Measurements from ENCODE around the gene VARS1.

DNA sequence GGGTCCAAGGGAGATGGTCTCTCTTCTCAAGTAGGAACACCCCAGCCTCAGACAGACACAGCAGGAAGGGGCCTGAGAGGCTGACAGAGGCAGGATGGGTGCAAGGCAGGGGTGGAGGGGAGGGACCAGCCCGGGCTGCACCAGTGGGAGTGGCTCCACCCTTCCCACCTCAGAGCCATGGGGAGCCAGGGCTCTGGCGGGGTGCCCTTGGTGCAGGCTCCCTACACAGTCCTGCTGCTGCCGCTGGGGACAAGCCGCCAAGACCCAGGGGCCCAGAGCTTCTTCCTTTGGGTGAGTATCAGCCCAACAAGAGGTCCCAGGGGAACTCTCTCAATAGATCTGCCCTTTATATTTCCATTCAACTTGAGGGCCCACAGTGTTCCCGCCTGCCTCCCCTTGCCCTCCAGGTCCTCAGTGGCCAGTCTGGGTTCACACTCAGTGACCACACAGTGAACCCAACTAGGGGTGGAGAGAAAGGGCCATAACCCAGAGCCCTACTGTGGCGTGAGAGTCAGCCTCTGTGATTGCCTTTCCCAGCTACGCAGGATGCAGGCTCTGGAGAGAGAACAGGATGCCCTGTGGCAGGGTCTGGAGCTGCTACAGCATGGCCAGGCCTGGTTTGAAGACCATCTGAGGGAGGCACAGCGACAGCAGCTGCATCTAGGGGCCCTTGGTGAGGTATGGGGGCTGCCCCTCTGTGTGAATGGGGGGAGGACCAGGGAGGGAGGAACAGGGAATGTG lies 32.5 kb downstream of the VARS1 start:
- TF ChIP-seq POLR2A (IDR thresholded peaks at IDR 0.05) (no peak), POLR2AphosphoS5 (IDR thresholded peaks at IDR 0.05) (no peak)
- TF ChIP-seq, protein P1, sequence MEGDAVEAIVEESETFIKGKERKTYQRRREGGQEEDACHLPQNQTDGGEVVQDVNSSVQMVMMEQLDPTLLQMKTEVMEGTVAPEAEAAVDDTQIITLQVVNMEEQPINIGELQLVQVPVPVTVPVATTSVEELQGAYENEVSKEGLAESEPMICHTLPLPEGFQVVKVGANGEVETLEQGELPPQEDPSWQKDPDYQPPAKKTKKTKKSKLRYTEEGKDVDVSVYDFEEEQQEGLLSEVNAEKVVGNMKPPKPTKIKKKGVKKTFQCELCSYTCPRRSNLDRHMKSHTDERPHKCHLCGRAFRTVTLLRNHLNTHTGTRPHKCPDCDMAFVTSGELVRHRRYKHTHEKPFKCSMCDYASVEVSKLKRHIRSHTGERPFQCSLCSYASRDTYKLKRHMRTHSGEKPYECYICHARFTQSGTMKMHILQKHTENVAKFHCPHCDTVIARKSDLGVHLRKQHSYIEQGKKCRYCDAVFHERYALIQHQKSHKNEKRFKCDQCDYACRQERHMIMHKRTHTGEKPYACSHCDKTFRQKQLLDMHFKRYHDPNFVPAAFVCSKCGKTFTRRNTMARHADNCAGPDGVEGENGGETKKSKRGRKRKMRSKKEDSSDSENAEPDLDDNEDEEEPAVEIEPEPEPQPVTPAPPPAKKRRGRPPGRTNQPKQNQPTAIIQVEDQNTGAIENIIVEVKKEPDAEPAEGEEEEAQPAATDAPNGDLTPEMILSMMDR (IDR thresholded peaks at IDR 0.05 in 8 of 11, conservative IDR thresholded peaks at IDR 0.05 in 3 of 11): no peak
